Measurements from ENCODE around the gene FAM76A. TPM values are rescaled to one million over a fixed set of nuclear protein-coding genes. Genes with fewer than 3 reads are reported as not detected.
"Not testable (repeated sequence)": the region's sequence is repeated elsewhere in the genome, so short reads cannot be mapped to it uniquely, and the experiment has no call there.

The FAM76A gene
- total RNA-seq, 2 donors from 2014 or later, result 12.4 to 15.3 TPM

- Mint-ChIP-seq H3K4me1 (ENCODE audit: low read depth) (no peaks in the 10 kb centered on the region), H3K36me3 (ENCODE audit: insufficient read depth in 2 of 2) (peaks cover 13 to 25% of the 10 kb centered on the region in 2 donors), H3K27ac (no peak overlapping the region), H3K4me3 (no peak overlapping the region), H3K27me3 (ENCODE audit: low read depth) (no peaks in the 10 kb centered on the region), H3K9me3 (no peaks in the 10 kb centered on the region)
- DNase-seq (peak in 1 of 2 donors; percentile 5), ATAC-seq (replicated peaks in 1 of 2) (peak in 1 of 2 donors; percentile 48)
Observed at GRCh38 chr1:27804791-27805190, 79.0 kb downstream of the FAM76A start.

- Mint-ChIP-seq H3K27ac (peak overlapping the region; percentile 18), H3K27me3 (ENCODE audit: low read depth) (no peaks in the 10 kb centered on the region), H3K36me3 (ENCODE audit: insufficient read depth in 2 of 2) (peaks cover 11 to 24% of the 10 kb centered on the region in 2 donors), H3K9me3 (no peaks in the 10 kb centered on the region), H3K4me3 (no peak overlapping the region), H3K4me1 (ENCODE audit: low read depth) (peaks cover under 1% of the 10 kb centered on the region)
- DNase-seq, result no peak
- no peak for ATAC-seq (replicated peaks in 1 of 2)
Observed at GRCh38 chr1:27806758-27807157, 81.0 kb downstream of the FAM76A start.

GRCh38 chr1:27807385-27807784 is 81.6 kb downstream of the FAM76A start:
- Mint-ChIP-seq H3K9me3 (no peaks in the 10 kb centered on the region), H3K27ac (peak overlapping the region; percentile 57), H3K27me3 (ENCODE audit: low read depth) (no peaks in the 10 kb centered on the region), H3K4me1 (ENCODE audit: low read depth) (peaks cover 5% of the 10 kb centered on the region), H3K36me3 (ENCODE audit: insufficient read depth in 2 of 2) (peaks cover 11 to 18% of the 10 kb centered on the region in 2 donors), H3K4me3 (no peak overlapping the region)
- ATAC-seq (replicated peaks in 1 of 2) (no peak), DNase-seq (no peak)

GRCh38 chr1:27808131-27808530 is 82.4 kb downstream of the FAM76A start:
- not testable (repeated sequence) for H3K27me3 Mint-ChIP-seq (ENCODE audit: low read depth); ATAC-seq (replicated peaks in 1 of 2); DNase-seq; H3K27ac Mint-ChIP-seq; H3K4me3 Mint-ChIP-seq; H3K4me1 Mint-ChIP-seq (ENCODE audit: low read depth); H3K9me3 Mint-ChIP-seq
- H3K36me3 Mint-ChIP-seq (ENCODE audit: insufficient read depth in 2 of 2), result peaks cover 9 to 11% of the 10 kb centered on the region in 2 donors

- ATAC-seq (replicated peaks in 1 of 2) (no peak), DNase-seq (no peak)
- Mint-ChIP-seq H3K4me1 (ENCODE audit: low read depth) (peaks cover 5% of the 10 kb centered on the region), H3K4me3 (no peak overlapping the region), H3K9me3 (no peaks in the 10 kb centered on the region), H3K36me3 (ENCODE audit: insufficient read depth in 2 of 2) (peaks cover 3 to 4% of the 10 kb centered on the region in 2 donors), H3K27ac (no peak overlapping the region), H3K27me3 (ENCODE audit: low read depth) (no peaks in the 10 kb centered on the region)
Observed at GRCh38 chr1:27809883-27810282, 84.1 kb downstream of the FAM76A start.

GRCh38 chr1:27811741-27812500 is 86.2 kb downstream of the FAM76A start:
- peak in 1 of 2 donors; percentile 18 for DNase-seq
- Mint-ChIP-seq H3K4me1 (ENCODE audit: low read depth) (peaks cover 5% of the 10 kb centered on the region), H3K4me3 (peak overlapping the region in 1 of 2 donors; percentile 7), H3K36me3 (ENCODE audit: insufficient read depth in 2 of 2) (peaks cover 0 to 8% of the 10 kb centered on the region in 2 donors), H3K9me3 (no peaks in the 10 kb centered on the region), H3K27ac (no peak overlapping the region), H3K27me3 (ENCODE audit: low read depth) (no peaks in the 10 kb centered on the region)
- ATAC-seq (replicated peaks in 1 of 2), result peak; percentile 22 to 84

Other genes starting within 250 kb of the FAM76A start
- gene WASF2, start 235.8 kb upstream of the FAM76A start, total RNA-seq, result 100 to 1,000 TPM; 146 to 197 TPM
- gene AHDC1, start 121.8 kb upstream of the FAM76A start, total RNA-seq, result 1 to 10 TPM; 8.4 to 9.3 TPM
- 1 to 10 TPM in 1 of 2 donors, under 1 TPM in 1; 0.62 to 2.1 TPM for gene FGR, start 90.8 kb upstream of the FAM76A start, total RNA-seq
- gene IFI6, start 53.8 kb upstream of the FAM76A start, total RNA-seq, result 10 to 100 TPM; 19.3 to 56.1 TPM
- gene STX12, start 47.3 kb downstream of the FAM76A start, total RNA-seq, result 10 to 100 TPM; 24.7 to 25.0 TPM
- 10 to 100 TPM; 58.4 to 59.0 TPM for gene PPP1R8, start 104.8 kb downstream of the FAM76A start, total RNA-seq
- gene THEMIS2, start 146.6 kb downstream of the FAM76A start, total RNA-seq, result 10 to 100 TPM; 26.0 to 81.0 TPM
- 10 to 100 TPM; 84.7 to 96.1 TPM for gene RPA2, start 188.6 kb downstream of the FAM76A start, total RNA-seq
- 1 to 10 TPM in 1 of 2 donors, under 1 TPM in 1; 0.41 to 1.5 TPM for gene SMPDL3B, start 209.0 kb downstream of the FAM76A start, total RNA-seq
- gene XKR8, start 234.0 kb downstream of the FAM76A start, total RNA-seq, result 10 to 100 TPM in 1 of 2 donors, 1 to 10 TPM in 1; 8.7 to 18.9 TPM

Data from activated T-cell treated with anti-CD3 and anti-CD28 coated beads, Interleukin-2, amount 50 U/mL, for 72 hours (primary cell).